22Rv1 (cell line): ENCODE results near the gene FBRSL1.
A peak's percentile ranks its signal among the peaks of the same experiment; 100 is the strongest.

Experiments used
- H3K27ac ChIP-seq: fragments of 450-650 bp; 2 replicates; pipeline ENCODE4 v1.5.1; 2017
- ZFX ChIP-seq: fragments of 450-650 bp; IDR thresholded peaks from 2 replicates; pipeline ENCODE4 v1.6.1; 2017; ENCODE audit warnings: antibody characterized with exemption, borderline replicate concordance
- TF ChIP-seq, protein P1 (sequence below): fragments of 450-650 bp; IDR thresholded peaks from 2 replicates; pipeline ENCODE4 v1.5.1; 2017; ENCODE audit warnings: mild to moderate bottlenecking

Gene FBRSL1

DNA sequence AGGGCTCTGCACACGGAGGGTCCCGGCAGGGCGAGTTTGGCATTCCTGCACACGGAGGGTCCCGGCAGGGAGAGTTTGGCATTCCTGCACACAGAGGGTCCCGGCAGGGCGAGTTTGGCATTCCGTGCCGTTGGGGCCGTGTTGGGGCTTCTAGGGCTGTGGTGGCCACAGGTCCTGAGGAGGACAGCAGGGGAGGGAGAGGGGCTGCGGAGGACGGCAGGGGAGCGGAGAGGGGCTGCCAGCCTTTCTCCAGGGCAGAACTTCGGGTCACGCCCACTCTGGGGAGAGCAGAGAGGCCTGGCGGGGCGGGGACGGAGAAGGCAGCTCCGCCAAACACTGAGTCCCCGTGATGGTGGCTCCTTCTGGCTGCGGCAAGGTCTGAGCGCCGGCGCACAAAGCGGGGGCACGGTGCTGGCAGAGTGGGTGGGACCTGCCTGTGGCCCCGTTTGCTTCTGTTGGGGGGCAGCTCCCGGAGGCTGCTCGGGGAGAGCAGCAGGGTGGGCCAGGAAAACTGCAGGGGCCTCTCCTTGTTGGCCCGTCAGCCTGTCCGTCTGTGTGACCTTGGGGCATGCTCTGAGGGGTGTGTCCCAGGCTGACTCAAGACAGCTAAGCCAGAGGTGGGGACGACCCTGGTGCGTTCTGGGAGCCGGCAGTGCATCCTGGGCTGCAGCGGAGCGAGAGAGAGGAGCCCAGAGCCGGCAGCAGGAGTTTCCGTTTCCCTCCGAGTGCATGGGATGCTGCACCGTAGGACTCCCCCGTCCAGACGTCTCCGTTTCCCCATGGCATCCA, 60.3 kb downstream of the FBRSL1 start:
- no peak overlapping the region for H3K27ac ChIP-seq
- TF ChIP-seq, protein P1, sequence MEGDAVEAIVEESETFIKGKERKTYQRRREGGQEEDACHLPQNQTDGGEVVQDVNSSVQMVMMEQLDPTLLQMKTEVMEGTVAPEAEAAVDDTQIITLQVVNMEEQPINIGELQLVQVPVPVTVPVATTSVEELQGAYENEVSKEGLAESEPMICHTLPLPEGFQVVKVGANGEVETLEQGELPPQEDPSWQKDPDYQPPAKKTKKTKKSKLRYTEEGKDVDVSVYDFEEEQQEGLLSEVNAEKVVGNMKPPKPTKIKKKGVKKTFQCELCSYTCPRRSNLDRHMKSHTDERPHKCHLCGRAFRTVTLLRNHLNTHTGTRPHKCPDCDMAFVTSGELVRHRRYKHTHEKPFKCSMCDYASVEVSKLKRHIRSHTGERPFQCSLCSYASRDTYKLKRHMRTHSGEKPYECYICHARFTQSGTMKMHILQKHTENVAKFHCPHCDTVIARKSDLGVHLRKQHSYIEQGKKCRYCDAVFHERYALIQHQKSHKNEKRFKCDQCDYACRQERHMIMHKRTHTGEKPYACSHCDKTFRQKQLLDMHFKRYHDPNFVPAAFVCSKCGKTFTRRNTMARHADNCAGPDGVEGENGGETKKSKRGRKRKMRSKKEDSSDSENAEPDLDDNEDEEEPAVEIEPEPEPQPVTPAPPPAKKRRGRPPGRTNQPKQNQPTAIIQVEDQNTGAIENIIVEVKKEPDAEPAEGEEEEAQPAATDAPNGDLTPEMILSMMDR, result no peak
- TF ChIP-seq ZFX, result no peak

DNA sequence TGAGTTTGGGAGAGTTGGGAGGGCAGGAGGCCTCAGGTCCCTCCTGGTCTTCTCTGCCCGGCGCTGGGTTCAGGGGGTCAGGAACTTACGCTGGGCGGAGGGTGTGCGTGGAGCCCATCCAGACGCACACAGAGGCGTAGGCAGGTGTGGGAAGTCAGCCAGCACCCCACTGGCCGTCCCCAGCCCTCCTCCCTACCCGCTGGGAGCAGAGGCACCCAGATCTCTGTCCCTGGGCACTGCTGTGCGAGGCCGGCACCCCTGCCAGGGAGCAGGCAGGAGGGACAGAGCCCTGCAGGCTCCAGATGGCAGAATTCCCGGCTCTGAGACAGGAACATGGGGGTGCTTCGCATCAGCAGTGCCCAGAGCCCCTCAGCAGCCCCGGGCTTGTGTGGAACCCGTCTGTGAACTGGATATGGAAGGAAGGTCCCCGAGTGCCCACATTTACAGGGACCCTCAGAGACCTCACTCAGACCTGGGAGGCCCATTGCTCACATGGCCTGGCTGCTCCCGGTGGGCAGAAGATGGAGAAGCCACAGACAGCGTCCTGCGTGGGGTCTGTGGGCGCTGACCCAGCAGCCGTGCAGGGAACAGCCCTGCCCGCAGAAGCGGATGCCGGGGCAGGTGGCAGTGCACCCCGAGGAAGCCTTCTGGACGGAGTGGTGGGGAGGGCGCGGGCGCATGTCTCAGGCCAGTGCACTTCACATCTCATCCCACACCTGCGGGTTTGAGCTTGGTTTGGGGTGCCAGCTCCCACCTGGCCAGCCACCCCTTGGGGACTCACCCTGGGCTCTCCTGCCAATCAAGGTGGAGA, 61.1 kb downstream of the FBRSL1 start:
- no peak overlapping the region for H3K27ac ChIP-seq
- TF ChIP-seq ZFX, result no peak
- TF ChIP-seq, protein P1, result no peak

DNA sequence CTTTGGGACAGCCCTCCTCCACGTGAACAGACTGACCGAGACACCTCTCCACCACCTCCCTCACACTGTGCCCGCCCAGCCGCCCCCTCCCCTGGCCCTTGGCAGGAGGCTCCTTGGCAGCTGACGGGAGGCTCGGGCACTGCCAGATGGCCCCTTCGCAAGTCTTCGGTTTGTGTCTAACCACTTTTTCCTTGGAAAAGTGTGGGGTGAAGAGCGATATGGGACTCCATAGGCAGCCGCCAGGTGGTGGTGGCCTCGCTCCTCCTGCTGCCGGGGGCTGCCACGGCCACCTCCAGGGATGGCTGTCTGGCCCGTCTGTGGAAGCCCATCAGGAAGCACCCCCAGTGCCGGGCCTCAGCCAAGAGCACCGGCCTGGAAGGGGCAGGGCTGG, 61.7 kb downstream of the FBRSL1 start:
- no peak overlapping the region for H3K27ac ChIP-seq
- no peak for TF ChIP-seq ZFX
- TF ChIP-seq, protein P1, result no peak

DNA sequence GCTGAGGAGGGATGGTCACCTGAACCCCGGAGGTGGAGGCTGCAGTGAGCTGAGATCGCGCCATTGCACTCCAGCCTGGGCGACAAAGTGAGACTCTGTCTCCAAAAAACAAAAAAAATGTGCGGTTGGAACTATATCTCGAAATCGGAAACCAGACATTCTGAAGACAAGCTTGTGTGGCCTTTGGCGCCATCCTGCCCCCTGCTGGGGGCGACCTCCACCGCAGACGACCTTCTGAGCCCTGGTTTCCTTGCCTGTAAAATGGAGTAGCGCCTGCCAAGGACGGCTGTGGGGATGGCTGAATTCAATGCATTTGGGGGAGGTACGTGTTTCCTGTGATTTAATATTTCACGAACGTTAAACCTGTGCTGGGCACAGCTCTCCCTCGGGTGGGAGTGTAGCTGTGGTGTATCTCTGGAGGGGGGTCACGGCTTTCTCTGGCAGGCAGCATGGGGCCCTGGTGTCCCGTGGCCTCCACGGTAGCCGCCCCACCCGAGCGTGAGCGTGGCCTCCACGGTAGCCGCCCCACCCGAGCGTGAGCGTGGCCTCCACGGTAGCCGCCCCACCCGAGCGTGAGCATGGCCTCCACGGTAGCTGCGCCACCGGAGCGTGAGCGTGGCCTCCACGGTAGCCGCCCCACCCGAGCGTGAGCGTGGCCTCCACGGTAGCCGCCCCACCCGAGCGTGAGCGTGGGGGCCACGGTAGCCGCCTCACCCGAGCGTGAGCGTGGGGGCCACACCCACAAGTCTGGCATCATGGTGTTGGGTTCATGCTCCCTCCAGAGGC, 65.1 kb downstream of the FBRSL1 start:
- TF ChIP-seq ZFX, result no peak
- TF ChIP-seq, protein P1, result peak; percentile 71
- no peak overlapping the region for H3K27ac ChIP-seq

DNA sequence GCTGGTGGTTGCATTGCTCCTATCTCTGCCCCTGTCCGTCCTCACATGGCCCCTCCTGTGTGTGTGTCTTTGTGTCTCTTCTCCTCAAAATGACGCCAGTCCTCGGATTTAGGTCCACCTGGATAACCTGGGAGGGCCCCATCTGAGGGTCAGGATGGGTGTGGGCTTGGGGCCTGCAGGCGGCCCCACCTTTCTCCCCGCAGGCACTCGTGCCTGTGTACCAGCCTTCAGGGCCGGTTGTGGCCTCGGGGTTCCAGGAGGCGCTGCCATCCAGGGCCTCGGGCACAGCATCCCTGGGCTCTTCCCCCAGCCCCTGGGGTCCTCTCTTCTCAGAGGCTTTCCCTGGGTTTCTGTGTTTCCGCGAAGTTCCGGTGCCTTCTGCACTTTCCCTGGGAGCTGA, 65.7 kb downstream of the FBRSL1 start:
- no peak for TF ChIP-seq ZFX
- TF ChIP-seq, protein P1, result no peak
- H3K27ac ChIP-seq, result no peak overlapping the region

- no peak overlapping the region for H3K27ac ChIP-seq
- TF ChIP-seq, protein P1, result no peak
Measured at GRCh38 chr12:132556216-132556615, 66.3 kb downstream of the FBRSL1 start.
